Measurements from ENCODE around the gene SUPT3H. TPM values are rescaled to one million over a fixed set of nuclear protein-coding genes. Genes with fewer than 3 reads are reported as not detected.

The SUPT3H gene
- total RNA-seq, 1 donor from 2014 or later: 5.0 TPM

- DNase-seq (ENCODE audit: low spot score): no peak
Observed at GRCh38 chr6:44850312-44850711, 527.4 kb downstream of the SUPT3H start.

- DNase-seq (ENCODE audit: low spot score): no peak
Observed at GRCh38 chr6:44849806-44850205, 527.9 kb downstream of the SUPT3H start.

- no peak for DNase-seq (ENCODE audit: low spot score)
Observed at GRCh38 chr6:44843734-44844133, 534.0 kb downstream of the SUPT3H start.

- DNase-seq (ENCODE audit: low spot score): no peak
Observed at GRCh38 chr6:44842616-44843015, 535.1 kb downstream of the SUPT3H start.

GRCh38 chr6:44841829-44842228 is 535.9 kb downstream of the SUPT3H start:
- no peak for DNase-seq (ENCODE audit: low spot score)

GRCh38 chr6:44837741-44838140 is 540.0 kb downstream of the SUPT3H start:
- no peak for DNase-seq (ENCODE audit: low spot score)

- no peak for DNase-seq (ENCODE audit: low spot score)
Observed at GRCh38 chr6:44837255-44837654, 540.5 kb downstream of the SUPT3H start.

GRCh38 chr6:44833248-44833647 is 544.5 kb downstream of the SUPT3H start:
- no peak for DNase-seq (ENCODE audit: low spot score)

GRCh38 chr6:44831002-44831610 is 546.6 kb downstream of the SUPT3H start:
- DNase-seq (ENCODE audit: low spot score): no peak

- DNase-seq (ENCODE audit: low spot score): no peak
Observed at GRCh38 chr6:44829836-44830235, 547.9 kb downstream of the SUPT3H start.

GRCh38 chr6:44828780-44829179 is 549.0 kb downstream of the SUPT3H start:
- no peak for DNase-seq (ENCODE audit: low spot score)

GRCh38 chr6:44826025-44826676 is 551.6 kb downstream of the SUPT3H start:
- no peak for DNase-seq (ENCODE audit: low spot score)

GRCh38 chr6:44825273-44825672 is 552.5 kb downstream of the SUPT3H start:
- DNase-seq (ENCODE audit: low spot score): no peak

GRCh38 chr6:44824567-44824966 is 553.2 kb downstream of the SUPT3H start:
- DNase-seq (ENCODE audit: low spot score): no peak

- no peak for DNase-seq (ENCODE audit: low spot score)
Observed at GRCh38 chr6:44820759-44821158, 557.0 kb downstream of the SUPT3H start.

- DNase-seq (ENCODE audit: low spot score): no peak
Observed at GRCh38 chr6:44820321-44820720, 557.4 kb downstream of the SUPT3H start.

GRCh38 chr6:44811456-44811855 is 566.3 kb downstream of the SUPT3H start:
- DNase-seq (ENCODE audit: low spot score): no peak

- DNase-seq (ENCODE audit: low spot score): no peak
Observed at GRCh38 chr6:44809258-44809657, 568.5 kb downstream of the SUPT3H start.

GRCh38 chr6:44808148-44808547 is 569.6 kb downstream of the SUPT3H start:
- DNase-seq (ENCODE audit: low spot score): no peak

GRCh38 chr6:44806656-44807055 is 571.1 kb downstream of the SUPT3H start:
- no peak for DNase-seq (ENCODE audit: low spot score)

GRCh38 chr6:44805238-44805846 is 572.4 kb downstream of the SUPT3H start:
- DNase-seq (ENCODE audit: low spot score): no peak

GRCh38 chr6:44804546-44805159 is 573.1 kb downstream of the SUPT3H start:
- no peak for DNase-seq (ENCODE audit: low spot score)
